Cardiac fibroblast (primary cell): Measurements from ENCODE around the gene RAB43.
"Not testable (repeated sequence)": the region's sequence is repeated elsewhere in the genome, so short reads cannot be mapped to it uniquely, and the experiment has no call there.

Experiments
- DNase-seq, 2 donors: peaks; one replicate each; pipeline versions ENCODE4 v3.0.0 to v3.0.0-alpha.2; 2010; ENCODE audit warnings: low read depth in 2 of 2
- H3K4me3 ChIP-seq, 2 donors: replicated peaks in 1 of 2; 1 replicate in 1 of 2; 2 replicates in 1 of 2; pipeline ENCODE4 v1.5.1; 2011; ENCODE audit warnings: low read depth in 2 of 2, low read length in 2 of 2, mild to moderate bottlenecking in 2 of 2, moderate library complexity in 1 of 2
- CTCF ChIP-seq: IDR thresholded peaks from one replicate; pipeline ENCODE4 v1.5.1; 2011; ENCODE audit warnings: low read depth, mild to moderate bottlenecking, low read length, inconsistent platforms

RAB43 gene

GRCh38 chr3:129104051-129104450, 17.6 kb downstream of the RAB43 start:
- TF ChIP-seq CTCF = no peak
- H3K4me3 ChIP-seq = no peak overlapping the region
- no peak for DNase-seq

- H3K4me3 ChIP-seq = no peak overlapping the region
- no peak for DNase-seq
- TF ChIP-seq CTCF = no peak
Measured at GRCh38 chr3:129103296-129103695, 18.3 kb downstream of the RAB43 start.

GRCh38 chr3:129101370-129102138, 20.1 kb downstream of the RAB43 start:
- TF ChIP-seq CTCF = no peak

GRCh38 chr3:129100274-129100673, 21.3 kb downstream of the RAB43 start:
- DNase-seq = no peak
- TF ChIP-seq CTCF = no peak

More at GRCh38 chr3:129101370-129102138, 20.1 kb downstream of the RAB43 start:
- no peak overlapping the region for H3K4me3 ChIP-seq
- no peak for DNase-seq

GRCh38 chr3:129095285-129095684, 26.3 kb downstream of the RAB43 start:
- no peak overlapping the region for H3K4me3 ChIP-seq
- no peak for DNase-seq
- no peak for TF ChIP-seq CTCF

More at GRCh38 chr3:129100274-129100673, 21.3 kb downstream of the RAB43 start:
- no peak overlapping the region for H3K4me3 ChIP-seq

- not testable (repeated sequence) for DNase-seq, H3K4me3 ChIP-seq
Measured at GRCh38 chr3:129088312-129088711, 33.3 kb downstream of the RAB43 start.

GRCh38 chr3:129087904-129088303, 33.7 kb downstream of the RAB43 start:
- DNase-seq = peak; percentile 66 to 75
- H3K4me3 ChIP-seq = not testable (repeated sequence)

- H3K4me3 ChIP-seq = no peak overlapping the region
- TF ChIP-seq CTCF = no peak
- peak; percentile 44 to 46 for DNase-seq
Measured at GRCh38 chr3:129087138-129087702, 34.4 kb downstream of the RAB43 start.
